ENCODE measurements around the gene ARID3A. TPM values are rescaled to one million over a fixed set of nuclear protein-coding genes. Genes with fewer than 3 reads are reported as not detected.

The ARID3A gene
- total RNA-seq, 1 experiment from 2014 or later, result 12.0 TPM

GRCh38 chr19:911197-912033 is 14.4 kb upstream of the ARID3A start:
- no peak for DNase-seq (ENCODE audit: low read depth)

- no peak for DNase-seq (ENCODE audit: low read depth)
Observed at GRCh38 chr19:912181-913079, 13.4 kb upstream of the ARID3A start.

GRCh38 chr19:913080-913748 is 12.6 kb upstream of the ARID3A start, which contains the start of gene R3HDM4:
Gene R3HDM4 (minus strand): TSS chr19:913219. CDS start chr19:913157, 62 bp downstream.
- peak; percentile 80 for DNase-seq (ENCODE audit: low read depth)

GRCh38 chr19:916645-917322 is 9.1 kb upstream of the ARID3A start:
- DNase-seq (ENCODE audit: low read depth), result no peak

- peak; percentile 61 for DNase-seq (ENCODE audit: low read depth)
Observed at GRCh38 chr19:917323-918151, 8.3 kb upstream of the ARID3A start, which contains the start of gene KISS1R. Gene KISS1R (plus strand): TSS chr19:917333. CDS start chr19:917503, 170 bp downstream.

GRCh38 chr19:918152-918437 is 7.7 kb upstream of the ARID3A start:
- DNase-seq (ENCODE audit: low read depth), result no peak

GRCh38 chr19:918481-919198 is 7.2 kb upstream of the ARID3A start:
- no peak for DNase-seq (ENCODE audit: low read depth)

- DNase-seq (ENCODE audit: low read depth), result peak; percentile 52
Observed at GRCh38 chr19:919199-920050, 6.4 kb upstream of the ARID3A start.

GRCh38 chr19:920051-920864 is 5.6 kb upstream of the ARID3A start:
- DNase-seq (ENCODE audit: low read depth), result peak; percentile 54

GRCh38 chr19:924553-925086 is 1.2 kb upstream of the ARID3A start:
- no peak for DNase-seq (ENCODE audit: low read depth)

- peak; percentile 62 for DNase-seq (ENCODE audit: low read depth)
Observed at GRCh38 chr19:925087-925525, 729 bp upstream of the ARID3A start.

- DNase-seq (ENCODE audit: low read depth), result no peak
Observed at GRCh38 chr19:926323-926588, 421 bp downstream of the ARID3A start.

GRCh38 chr19:926589-927350 is 935 bp downstream of the ARID3A start:
- peak; percentile 63 for DNase-seq (ENCODE audit: low read depth)

- DNase-seq (ENCODE audit: low read depth), result no peak
Observed at GRCh38 chr19:927351-927779, 1.5 kb downstream of the ARID3A start.

- no peak for DNase-seq (ENCODE audit: low read depth)
Observed at GRCh38 chr19:927780-928401, 2.1 kb downstream of the ARID3A start.

- DNase-seq (ENCODE audit: low read depth), result no peak
Observed at GRCh38 chr19:928471-929202, 2.8 kb downstream of the ARID3A start.

Measured in Daoy (cell line).